NCI-H1105 treated with DMSO at 0.1 percent for 48 hours (cell line): ENCODE data around the gene FAM76A.
"Not testable (repeated sequence)": the region's sequence is repeated elsewhere in the genome, so short reads cannot be mapped to it uniquely, and the experiment has no call there.

Experiments
- DNase-seq: peaks from one replicate; lab custom pipeline; 2025; lab: John Stamatoyannopoulos, UW

FAM76A gene

DNA sequence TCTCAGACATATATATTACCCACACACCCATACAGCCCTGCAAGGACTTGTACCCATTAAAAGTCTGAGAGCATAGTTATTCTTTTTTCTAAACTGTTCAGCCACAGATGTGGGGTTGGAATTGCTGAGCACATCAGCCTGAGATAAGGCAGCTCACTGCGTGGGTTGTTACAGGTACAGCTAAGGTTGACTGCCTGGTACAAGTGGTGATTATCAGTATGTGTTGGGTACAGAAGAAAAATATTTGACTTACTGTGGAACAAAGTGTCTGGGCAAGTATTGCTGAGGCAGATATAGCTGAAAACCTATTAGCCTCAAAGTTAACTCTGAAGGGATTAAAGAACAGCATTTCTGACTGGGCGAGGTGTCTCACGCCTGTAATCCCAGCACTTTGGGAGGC is 52.3 kb downstream of the FAM76A start:
- DNase-seq = no peak

DNA sequence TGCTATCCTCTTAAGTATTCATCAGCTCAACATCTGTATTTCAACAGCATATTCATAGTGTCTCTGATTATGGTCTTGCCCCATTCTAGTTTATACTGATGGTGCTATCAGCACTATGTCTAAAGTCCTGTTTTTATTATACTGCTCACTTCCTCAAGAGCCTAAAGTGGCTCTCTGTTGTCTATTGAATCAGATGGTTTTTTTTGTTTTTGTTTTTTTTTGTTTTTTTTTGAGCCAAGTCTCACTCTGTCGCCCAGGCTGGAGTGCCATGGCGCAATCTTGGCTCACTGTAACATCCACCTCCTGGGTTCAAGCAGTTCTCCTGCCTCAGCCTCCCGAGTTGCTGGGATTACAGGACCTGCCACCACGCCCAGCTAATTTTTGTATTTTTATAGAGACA is 53.4 kb downstream of the FAM76A start:
- no peak for DNase-seq

DNA sequence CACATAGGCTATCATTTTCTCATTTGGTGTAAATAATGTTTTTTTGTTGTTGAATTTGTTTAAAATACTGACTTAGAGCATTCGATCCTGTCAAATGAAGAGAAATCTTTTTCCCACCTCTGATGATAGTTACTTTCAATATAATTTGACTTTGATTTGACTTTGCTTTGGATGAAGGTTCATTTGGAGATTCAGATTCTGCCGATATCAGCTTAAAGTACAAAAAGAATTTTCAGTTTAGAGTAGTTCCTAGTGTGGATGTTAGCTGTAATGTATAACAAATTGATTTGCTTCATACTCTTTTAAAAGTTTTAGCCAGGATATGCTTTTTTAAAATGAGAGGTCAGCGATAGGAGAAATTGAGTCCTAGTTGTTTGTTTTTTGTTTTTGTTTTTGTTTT is 57.2 kb downstream of the FAM76A start:
- DNase-seq = no peak

DNA sequence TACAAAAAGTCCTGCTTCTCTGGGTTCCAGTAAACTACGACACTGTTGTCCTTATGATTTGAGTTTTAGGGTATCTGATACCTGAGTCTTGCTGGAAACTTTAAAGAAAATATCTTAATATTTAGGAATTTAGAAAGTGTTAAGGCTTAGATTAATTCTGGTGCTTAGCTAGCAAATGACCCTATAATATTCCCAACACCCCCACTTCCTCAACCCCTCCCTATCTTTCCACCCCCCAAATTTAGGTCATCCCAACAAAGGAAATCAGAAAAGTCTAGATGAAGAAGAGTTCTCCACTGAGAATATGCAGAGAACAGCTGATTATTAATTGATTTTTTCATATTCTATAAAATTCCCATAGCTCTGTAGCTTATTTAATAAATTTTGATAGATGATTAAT is 58.9 kb downstream of the FAM76A start:
- no peak for DNase-seq

DNA sequence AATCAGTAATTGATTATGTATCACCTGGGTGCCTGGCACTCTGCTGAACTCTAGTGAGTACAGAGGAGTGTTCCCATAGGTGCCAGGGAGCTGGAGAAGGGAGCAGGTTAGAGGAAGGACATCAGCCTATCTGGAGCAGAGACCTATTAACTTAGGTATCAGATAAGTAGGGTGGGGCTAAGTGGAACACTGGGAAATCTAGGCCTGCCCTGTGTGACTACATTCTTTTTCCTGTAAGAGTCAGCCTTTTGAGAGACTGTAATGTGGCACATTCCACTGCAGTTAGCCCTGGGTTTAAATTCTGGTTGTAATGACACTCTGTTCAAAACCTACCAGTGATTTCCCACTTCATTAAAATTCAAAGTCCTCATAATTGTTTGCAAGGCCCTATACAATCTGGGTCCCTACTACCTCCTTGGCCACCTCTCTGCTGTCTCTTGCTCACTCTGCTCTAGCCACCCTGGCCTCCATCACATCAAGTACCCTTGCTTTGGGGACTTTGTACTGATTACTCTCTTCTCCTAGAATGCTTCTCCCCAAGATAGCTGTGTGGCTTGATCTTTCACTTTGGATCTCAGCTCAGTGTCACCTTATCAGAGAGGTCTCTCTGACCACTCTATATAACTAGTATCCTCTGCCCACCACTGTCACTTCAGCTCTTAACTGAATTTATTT is 60.2 kb downstream of the FAM76A start:
- no peak for DNase-seq

DNA sequence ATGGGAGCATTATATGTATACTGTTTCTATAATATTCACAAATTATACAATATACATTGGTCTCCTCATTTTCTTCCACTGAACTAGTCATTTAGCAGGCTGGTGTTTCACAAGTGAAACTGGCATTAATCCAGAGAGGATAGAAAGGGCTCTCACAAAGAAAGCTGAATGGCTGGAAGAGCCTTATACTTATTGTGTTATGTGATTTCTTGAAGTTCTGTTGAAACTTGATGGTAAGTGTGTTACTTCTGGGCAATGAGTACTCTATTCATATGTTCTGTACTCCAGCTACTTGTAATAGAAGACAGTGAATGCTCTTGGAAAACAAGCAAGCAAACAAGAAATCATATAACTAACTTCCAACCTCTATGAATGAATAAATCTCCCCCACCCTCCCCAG is 62.1 kb downstream of the FAM76A start:
- DNase-seq = no peak

DNA sequence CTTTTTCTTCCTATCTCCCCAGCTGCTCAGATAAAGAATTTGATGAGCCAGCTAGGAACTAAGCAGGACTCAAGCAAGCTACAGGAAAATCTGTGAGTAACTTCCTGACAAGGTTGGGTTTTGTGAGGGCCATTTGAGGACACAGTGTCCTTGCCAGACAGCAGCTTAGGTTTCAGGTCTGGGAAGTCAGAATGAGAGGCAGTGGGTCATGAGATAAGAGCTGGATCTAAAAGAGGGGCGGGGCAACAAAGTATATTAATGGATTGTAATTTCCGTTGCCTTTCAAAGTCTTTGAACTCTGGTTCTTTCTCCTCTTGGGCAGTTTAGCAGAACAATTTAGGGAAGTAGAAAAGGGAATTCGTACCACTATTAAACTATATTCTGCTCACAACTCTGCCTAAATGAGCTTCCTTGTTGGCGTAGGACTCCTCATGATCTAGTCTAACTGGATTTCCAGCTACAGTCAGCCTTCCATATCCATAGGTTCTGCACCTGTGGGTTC is 63.8 kb downstream of the FAM76A start:
- DNase-seq = no peak

DNA sequence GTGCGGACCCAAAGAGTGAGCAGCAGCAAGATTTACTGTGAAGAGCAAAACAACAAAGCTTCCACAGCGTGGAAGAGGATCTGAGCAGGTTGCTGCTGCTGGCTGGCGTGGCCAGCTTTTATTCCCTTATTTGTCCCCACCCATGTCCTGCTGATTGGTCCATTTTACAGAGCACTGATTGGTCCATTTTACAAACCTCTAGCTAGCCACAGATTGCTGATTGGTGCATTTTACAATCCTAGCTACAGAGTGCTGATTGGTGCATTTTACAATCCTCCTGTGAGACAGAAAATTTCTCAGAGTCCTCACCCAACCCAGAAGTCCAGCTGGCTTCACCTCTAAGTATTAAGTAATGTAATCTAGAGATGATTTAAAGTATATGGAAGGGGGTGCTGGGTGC is 64.5 kb downstream of the FAM76A start:
- not testable (repeated sequence) for DNase-seq

DNA sequence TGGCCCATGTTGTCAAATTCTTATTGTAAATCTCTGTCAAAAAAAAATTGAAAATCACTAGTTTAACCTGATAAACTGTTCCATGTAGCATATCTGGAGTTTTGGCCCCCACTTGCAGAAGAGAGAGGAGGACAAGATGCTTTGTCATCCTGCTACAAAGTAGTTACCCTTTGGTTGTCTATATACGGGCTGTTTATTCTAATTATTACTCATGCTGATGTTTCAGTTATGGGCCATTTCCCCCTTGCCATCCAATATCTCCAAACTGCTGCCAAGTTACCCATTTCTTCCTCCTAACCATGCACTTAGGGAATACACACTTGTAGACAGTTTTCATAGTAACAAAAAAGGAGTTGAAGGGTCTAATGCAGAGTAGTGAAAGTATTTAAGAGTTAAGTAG is 69.8 kb downstream of the FAM76A start:
- no peak for DNase-seq

DNA sequence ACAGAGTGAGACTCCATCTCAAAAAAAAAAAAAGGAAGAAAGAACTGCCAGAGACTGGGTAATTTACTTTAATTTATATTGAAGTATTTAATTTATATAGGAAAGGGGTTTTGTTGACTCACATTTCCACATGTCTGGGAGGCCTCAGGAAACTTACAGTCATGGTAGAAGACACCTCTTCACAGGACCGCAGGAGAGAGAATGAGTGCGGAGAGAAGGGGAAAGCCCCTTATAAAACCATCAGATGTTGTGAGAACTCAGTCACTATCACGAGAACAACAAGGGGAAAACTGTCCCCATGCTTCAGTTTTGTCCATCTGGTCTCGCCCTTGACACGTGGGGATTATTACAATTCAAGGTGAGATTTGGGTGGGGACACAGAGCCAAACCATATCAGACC is 79.0 kb downstream of the FAM76A start:
- DNase-seq = no peak

DNA sequence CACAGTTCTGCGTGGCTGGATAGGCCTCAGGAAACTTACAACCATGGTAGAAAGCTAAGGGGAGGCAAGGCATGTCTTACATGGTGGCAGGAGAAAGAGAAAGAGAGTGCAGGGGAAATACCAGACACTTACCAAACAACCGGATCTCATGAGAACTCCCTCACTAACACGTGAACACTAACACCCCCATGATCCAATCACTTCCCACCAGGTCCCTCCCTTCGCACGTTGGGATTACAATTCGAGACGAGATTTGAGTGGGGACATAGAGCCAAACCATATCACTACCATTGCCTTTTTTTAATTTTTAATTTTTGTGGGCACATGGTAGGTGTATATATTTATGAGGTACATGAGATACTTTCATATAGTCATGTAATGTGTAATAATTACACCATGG is 81.0 kb downstream of the FAM76A start:
- DNase-seq = no peak

DNA sequence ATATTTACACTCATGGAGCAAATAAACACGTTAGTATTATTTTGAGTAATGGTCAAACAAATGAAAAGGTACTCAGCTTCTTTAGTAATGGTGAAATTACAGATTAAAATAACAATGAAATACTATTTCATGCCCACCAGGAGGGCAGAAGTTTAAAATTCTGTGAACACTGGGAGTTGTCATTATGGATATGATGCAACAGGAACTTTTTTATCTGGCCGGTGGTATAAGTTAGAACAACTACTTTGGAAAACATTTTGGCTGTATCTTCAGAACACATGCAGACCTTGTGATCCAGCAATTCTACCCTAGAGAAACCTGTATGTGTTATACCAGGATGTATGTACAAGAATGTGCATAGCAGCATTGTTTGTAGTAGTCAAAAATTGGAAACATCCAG is 81.6 kb downstream of the FAM76A start:
- no peak for DNase-seq

DNA sequence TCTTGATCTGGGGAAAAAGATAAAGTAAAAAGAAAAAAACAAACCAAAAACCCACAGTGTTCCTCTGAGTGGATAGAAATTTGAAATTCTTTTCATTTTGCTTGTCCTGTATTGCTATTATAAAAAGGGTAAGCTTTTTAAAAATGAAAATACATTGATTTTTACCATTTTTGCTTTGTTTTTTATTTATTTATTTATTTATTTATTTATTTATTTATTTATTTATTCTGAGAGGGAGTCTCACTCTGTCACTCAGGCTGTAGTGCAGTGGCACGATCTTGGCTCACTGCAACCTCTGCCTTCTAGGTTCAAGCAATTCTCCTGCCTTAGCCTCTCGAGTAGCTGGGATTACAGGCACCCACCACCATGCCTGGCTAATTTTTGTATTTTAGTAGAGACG is 82.4 kb downstream of the FAM76A start:
- DNase-seq = not testable (repeated sequence)

DNA sequence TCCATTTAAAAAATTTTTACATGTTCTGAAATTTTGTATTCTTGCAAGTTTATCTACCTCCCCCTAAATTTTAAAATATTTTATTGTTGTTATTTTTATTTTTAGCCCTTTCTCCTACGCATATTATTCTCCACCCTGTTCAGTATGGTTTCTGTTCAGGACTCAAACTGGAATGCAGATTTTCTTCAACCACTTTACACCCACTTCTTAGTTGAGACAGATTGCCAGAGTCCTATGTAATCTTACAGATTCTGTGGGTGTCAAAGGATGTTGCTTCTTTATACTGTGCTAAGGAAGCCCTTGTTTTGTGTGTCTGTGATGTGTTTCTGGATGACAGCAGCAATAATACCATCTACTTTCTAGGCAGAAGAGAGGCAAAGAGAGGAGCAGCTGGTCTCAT is 84.1 kb downstream of the FAM76A start:
- DNase-seq = no peak

DNA sequence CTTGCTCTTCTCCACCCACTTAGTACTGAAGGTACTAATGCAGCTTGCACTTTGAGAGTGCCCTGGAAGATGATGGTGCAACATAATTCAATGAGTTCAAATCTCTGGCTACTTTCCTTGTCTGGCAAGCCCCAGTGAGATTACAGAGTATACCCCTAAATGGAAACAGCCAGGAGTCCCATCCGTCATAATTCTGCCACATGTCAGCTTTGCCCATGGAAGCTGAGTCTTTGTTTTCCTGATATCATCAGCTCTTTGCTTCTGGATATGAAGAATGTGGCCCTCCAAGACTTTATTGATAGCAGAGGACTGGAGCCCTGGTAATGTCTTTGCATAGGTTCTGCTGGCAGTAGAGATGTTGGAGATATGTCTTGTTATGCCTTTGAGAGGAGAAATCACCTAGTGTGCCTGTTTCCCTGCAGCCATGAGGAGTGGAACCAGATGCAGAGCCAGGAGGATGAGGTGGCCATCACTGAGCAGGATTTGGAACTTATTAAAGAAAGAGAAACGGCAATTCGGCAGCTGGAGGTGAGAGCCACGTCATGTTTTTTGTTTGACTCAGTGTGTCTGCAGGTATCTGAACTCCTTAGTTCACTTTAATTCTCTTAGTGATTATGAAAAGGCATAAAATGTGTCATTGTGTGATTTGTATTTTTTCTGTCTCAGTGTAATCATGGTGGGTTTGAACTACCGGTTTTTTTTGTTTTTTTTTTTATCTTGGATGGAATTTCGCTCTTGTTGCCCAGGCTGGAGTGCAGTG is 86.2 kb downstream of the FAM76A start:
- no peak for DNase-seq
